HG02642 (cell line): ENCODE data around the gene LHFPL4.

Experiments used
- ATAC-seq: cut with Tn5 transposase; IDR thresholded peaks from one replicate; pipeline ENCODE4 v1.9.1; 2021; ENCODE audit warnings: mild to moderate bottlenecking; ENCODE audit not compliant: unreplicated experiment, poor library complexity

LHFPL4 gene

GRCh38 chr3:9485248-9485647 is 68.4 kb downstream of the LHFPL4 start:
- ATAC-seq: no peak

DNA sequence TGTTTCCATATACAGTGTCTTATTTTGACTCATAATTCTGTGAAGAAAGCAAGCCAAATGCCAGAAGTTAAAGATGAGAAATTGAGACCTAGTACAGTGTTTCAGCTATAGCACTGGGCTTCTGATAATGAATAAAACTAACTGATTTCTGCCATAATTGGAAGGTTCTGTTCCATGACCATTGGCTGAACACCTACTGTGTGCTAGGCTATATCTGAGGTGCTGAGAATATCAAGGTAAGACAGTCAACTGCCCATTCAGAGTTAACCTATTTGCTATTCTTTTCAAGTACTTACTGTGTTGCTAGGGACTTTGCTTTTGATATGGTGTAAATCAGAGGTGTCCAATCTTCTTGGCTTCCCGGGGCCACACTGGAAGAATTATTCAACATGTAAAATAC is 73.4 kb downstream of the LHFPL4 start:
- no peak for ATAC-seq

- no peak for ATAC-seq
Measured at GRCh38 chr3:9476935-9477334, 76.7 kb downstream of the LHFPL4 start.

- ATAC-seq: no peak
Measured at GRCh38 chr3:9474482-9474881, 79.1 kb downstream of the LHFPL4 start.

DNA sequence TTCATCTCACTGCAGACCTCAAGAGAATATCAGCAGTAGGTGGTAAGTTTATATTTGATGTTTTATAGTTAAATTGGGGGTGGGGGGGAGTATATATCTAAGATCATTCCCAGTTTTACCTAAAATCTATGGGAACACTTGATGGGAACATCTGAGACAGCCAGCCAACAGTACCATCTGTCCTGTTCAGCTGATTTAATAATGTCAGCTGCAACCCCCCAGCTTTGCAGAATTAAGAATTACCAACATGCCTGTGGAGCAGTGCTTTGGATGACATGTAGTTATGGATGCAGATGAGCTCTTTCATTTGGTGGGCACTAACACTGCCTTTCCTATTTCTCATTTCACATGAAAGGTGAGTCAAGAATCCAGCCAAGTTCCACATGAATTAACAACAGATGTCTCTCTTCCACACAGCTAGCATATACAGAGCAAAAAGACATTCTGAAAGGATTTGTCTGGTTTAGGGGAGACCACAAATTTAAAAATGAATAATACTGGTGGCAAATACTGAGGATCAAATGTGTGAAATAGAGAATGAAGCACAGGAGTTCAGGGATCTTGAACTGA is 80.0 kb downstream of the LHFPL4 start:
- ATAC-seq: no peak

GRCh38 chr3:9469986-9470385 is 83.6 kb downstream of the LHFPL4 start:
- ATAC-seq: no peak

- no peak for ATAC-seq
Measured at GRCh38 chr3:9468460-9468859, 85.2 kb downstream of the LHFPL4 start.

GRCh38 chr3:9467451-9467850 is 86.2 kb downstream of the LHFPL4 start:
- ATAC-seq: no peak

DNA sequence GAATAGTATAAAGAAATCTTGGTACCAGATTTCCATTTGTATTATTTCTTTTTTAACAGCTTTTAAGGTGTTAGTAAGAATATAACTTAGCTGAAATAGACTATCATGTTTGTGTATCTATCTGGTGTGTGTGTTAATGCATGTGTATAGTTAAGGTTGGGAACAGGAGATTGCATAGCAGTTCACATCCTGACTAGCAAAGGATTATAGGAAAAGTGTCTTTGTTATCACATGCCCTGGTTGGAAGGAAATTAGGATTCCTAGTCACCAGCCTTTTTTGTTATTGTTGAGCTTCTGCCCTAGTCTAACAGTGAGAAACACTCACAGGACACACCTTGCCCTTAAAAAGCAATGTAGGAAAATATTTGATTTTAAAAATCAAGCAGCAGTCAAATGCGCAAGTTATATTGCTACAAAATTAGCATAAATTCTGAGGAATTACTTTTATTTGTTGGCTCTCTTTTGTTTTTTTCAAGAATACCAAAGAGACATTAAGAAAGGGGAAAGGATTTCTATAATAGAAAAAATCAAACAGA is 98.0 kb downstream of the LHFPL4 start:
- ATAC-seq: no peak

GRCh38 chr3:9452417-9452816 is 101.2 kb downstream of the LHFPL4 start:
- ATAC-seq: no peak

GRCh38 chr3:9450991-9451390 is 102.6 kb downstream of the LHFPL4 start:
- ATAC-seq: no peak

GRCh38 chr3:9450126-9450525 is 103.5 kb downstream of the LHFPL4 start:
- ATAC-seq: no peak

DNA sequence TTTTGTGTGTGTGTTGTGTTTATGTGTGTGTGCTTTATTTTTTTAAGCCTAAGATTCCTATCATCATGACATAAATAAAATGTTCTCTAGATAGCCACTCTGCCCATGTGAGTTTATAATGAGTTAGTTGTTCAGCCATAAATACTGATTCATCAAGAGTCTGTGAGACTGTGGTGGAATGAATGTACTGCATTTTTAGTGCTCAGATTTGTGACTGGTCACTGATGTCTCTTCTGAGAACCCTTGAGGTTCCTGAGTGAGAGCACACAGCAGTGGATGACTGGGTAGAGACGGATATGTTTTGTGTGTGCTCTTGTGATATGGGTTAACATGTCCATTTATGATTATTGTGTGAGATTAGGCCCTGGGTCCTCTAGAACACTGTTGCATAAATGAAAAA is 105.0 kb downstream of the LHFPL4 start:
- ATAC-seq: no peak
